Fibroblast of pulmonary artery (primary cell): Measurements from ENCODE around the gene CPNE9.
A peak's percentile ranks its signal among the peaks of the same experiment; 100 is the strongest.

ENCODE experiments used
- DNase-seq: peaks from one replicate; pipeline ENCODE4 v3.0.0-alpha.2; 2010; ENCODE audit warnings: low read depth
- H3K4me3 ChIP-seq: replicated peaks from 2 replicates; pipeline ENCODE4 v1.5.1; 2011; ENCODE audit warnings: low read depth, mild to moderate bottlenecking, control low read depth, low read length, moderate library complexity
- TF ChIP-seq, protein P1 (sequence below): IDR thresholded peaks from 2 replicates; pipeline ENCODE4 v1.5.1; 2011; ENCODE audit warnings: mild to moderate bottlenecking, control low read depth, low read length, inconsistent platforms; ENCODE audit errors: missing control alignments

Gene CPNE9

DNA sequence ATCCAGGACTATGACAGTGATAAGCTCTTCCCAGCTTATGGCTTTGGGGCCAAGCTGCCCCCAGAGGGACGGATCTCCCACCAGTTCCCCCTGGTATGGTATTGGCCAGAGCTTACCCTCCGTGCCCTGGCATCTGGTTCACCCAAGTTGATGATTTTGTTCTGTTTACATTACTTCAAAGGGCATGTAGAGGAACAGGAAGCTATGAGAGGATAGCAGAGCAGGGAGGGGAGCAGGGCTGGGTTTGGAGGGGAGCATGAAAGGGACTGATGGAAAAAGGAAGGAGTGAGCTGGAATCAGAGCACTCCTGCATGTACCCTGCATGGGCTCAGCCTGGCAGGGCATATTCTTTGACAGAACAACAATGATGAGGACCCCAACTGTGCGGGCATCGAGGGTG is 14.5 kb downstream of the CPNE9 start:
- no peak overlapping the region for H3K4me3 ChIP-seq
- TF ChIP-seq, protein P1, sequence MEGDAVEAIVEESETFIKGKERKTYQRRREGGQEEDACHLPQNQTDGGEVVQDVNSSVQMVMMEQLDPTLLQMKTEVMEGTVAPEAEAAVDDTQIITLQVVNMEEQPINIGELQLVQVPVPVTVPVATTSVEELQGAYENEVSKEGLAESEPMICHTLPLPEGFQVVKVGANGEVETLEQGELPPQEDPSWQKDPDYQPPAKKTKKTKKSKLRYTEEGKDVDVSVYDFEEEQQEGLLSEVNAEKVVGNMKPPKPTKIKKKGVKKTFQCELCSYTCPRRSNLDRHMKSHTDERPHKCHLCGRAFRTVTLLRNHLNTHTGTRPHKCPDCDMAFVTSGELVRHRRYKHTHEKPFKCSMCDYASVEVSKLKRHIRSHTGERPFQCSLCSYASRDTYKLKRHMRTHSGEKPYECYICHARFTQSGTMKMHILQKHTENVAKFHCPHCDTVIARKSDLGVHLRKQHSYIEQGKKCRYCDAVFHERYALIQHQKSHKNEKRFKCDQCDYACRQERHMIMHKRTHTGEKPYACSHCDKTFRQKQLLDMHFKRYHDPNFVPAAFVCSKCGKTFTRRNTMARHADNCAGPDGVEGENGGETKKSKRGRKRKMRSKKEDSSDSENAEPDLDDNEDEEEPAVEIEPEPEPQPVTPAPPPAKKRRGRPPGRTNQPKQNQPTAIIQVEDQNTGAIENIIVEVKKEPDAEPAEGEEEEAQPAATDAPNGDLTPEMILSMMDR, result no peak
- no peak for DNase-seq

DNA sequence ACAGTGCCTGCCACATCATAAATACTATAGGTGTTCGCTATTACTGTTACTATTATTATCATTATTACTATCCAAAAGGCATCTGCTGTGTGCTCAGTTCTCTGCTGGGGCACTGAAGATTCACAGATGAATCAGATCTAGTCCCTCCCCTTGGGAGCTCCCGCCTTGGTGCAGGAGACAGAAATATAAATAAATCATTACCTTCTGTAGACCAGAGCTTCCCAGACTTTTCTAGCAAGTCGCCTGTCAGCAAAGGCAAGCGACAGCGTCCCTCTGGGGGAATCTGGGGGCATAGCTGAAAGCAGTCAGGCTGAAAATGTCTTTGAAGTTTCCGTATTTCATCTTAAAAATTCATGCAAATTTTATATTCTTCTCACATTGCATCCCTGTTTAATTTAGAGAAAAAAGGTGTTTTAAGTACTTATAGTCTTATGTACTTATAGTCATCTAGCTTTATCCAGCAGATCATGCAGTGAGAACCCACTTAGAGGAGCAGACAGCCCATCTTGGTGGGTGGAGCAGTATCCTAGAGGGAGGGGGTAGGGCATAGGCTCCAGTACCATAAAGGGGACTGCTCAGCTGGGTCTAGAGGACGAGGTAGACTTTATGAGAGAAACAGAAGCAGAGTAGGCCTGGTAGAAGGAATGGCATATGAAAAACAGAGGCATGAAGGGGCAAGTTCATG is 17.5 kb downstream of the CPNE9 start:
- DNase-seq, result no peak
- H3K4me3 ChIP-seq, result no peak overlapping the region
- TF ChIP-seq, protein P1, result no peak

DNA sequence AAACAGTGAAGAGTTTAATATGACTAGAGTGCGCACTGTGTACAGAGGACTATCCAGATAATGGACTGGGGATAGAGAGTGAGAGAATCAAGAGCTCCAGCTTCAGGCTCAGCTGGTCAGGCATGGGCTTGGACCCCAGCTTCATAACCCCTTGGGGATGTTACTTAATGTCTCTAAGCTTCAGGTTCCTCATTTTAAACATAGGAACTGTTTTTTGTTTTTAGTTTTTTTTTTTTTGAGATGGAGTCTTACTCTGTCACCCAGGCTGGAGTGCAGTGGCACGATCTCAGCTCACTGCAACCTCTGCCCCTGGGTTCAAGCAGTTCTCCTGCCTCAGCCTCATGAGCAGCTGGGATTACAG is 18.0 kb downstream of the CPNE9 start:
- DNase-seq, result no peak
- no peak overlapping the region for H3K4me3 ChIP-seq
- TF ChIP-seq, protein P1, result no peak

DNA sequence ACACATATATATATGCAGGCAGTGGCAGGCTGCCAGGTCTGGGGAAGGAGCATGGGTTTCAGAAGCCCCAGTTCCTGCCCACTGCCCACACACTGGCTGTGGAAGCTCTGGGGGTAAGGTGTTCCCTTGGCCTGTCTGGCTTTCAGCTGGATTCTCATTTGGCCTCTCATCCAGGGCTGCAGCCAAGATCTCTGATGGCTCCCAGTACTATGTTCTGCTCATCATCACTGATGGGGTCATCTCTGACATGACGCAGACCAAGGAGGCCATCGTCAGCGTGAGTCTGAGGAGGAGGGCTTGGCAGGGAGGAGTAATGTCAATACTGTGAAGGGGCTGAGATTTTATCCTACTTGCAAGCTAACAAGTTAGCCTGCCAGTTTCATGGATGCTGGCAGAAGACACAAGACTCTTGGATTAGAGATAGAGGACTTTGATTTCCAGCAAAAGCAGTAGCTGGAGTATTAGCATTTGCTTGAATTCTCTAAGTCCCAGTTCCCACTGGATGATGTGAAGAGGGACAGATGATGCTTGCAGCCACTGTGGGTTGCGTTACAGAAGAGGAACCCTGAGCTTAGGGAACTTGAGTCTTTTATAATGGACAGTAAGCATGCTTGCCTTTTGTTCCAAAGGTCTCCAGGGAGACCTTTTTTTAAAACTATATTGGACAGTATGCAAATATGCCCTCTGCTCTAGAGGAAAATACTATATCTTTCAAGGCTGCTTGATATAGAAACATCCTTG is 22.3 kb downstream of the CPNE9 start:
- TF ChIP-seq, protein P1, result no peak
- H3K4me3 ChIP-seq, result no peak overlapping the region
- no peak for DNase-seq

DNA sequence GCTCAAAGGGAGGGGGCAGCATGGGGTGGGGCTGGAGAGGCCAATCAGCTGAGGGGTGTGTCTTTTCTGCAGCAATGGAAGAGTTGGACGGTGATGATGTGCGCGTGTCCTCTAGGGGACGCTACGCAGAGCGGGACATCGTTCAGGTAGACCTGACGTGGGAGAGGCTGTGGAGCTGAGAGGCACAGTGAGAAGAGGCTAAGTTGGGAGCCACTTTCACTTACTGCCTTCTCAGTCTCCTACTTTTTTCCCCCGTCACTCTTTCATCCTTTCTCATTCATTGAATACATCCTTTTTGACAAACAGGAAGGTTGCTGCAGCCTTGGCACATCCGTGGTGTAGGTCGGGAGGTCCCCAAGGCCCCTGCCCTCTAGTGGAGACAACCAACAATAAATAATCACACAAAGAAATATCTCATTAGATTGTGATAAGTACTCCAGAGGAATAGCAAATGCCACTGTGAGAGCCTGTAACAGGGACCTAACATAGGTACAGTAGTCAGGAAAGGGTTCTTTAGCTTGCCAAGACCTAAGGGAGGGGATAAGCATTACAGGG is 23.5 kb downstream of the CPNE9 start:
- DNase-seq, result no peak
- H3K4me3 ChIP-seq, result no peak overlapping the region
- TF ChIP-seq, protein P1, result peak; percentile 15

DNA sequence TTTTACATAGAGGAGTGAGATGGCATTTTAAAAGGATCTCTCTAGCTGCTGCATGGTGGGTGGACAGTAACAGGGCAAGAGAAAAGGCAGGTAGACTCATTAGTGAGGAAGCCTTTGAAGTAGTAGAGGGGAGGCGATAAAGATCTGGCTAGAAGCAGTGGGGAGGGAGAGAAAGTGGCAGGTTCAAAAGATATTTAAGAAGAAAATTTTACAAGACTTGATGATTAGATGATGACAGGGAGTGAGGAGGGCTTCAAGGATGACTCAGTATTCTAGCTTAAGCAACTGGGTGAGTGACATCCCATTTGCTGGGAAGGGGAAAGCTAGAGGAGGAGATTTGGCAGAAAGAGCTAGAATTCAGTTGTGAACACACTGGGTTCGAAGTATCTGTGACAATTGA is 24.1 kb downstream of the CPNE9 start:
- TF ChIP-seq, protein P1, result no peak
- H3K4me3 ChIP-seq, result no peak overlapping the region
- peak; percentile 67 for DNase-seq
